HCT116 (cell line): ENCODE data around the gene PIGO. TPM values are rescaled to one million over a fixed set of nuclear protein-coding genes. Genes with fewer than 3 reads are reported as not detected.

Experiments
- ATAC-seq: fragments of 200-7000 bp; cut with Tn5 transposase; 2 replicates; pipeline ENCODE4 v1.9.1; 2020; ENCODE audit warnings: mild to moderate bottlenecking, moderate library complexity
- BruUV-seq: library from RNA; stranded (reverse); fragments of 400-500 nt; replicated peaks from 2 replicates; lab custom pipeline; 2021; lab: Mats Ljungman, UMichigan
- CTCF ChIA-PET: fragments of 300-600 bp; sonication (Branson Sonifier 250); formaldehyde crosslinking; loops from one replicate; lab custom pipeline; 2021; ENCODE audit warnings: antibody characterized with exemption; lab: Charles Lee
- POLR2A ChIA-PET: fragments of 300-600, 350-600 bp; sonication (Branson Sonifier 250); formaldehyde crosslinking; loops from one replicate; lab custom pipeline; 2021; ENCODE audit warnings: antibody characterized with exemption; lab: Charles Lee
- RAD21 ChIA-PET, 2 experiments: fragments of 300-600 bp; sonication (Branson Sonifier 250); formaldehyde crosslinking; loops; one replicate each; lab custom pipeline; 2023; ENCODE audit warnings: low total read pairs in 2 of 2; ENCODE audit not compliant: uncharacterized antibody in 2 of 2, unreplicated experiment in 2 of 2, low non-redundant PET in 1 of 2; lab: Charles Lee
- DNase-seq: peaks from one replicate; pipeline ENCODE4 v3.0.0-alpha.2; 2010; ENCODE audit warnings: low read depth, low spot score
- H2AFZ ChIP-seq: fragments of 200-600 bp; shearing (Covaris generic), sonication (generic); 2 replicates; pipeline ENCODE4 v1.6.1; 2017; ENCODE audit warnings: low read depth, mixed run types, mixed read lengths, antibody characterized with exemption, low read length; ENCODE audit not compliant: poor library complexity, severe bottlenecking
- H3K27ac ChIP-seq: 2 replicates; pipeline ENCODE4 v1.5.1; 2012; ENCODE audit warnings: low read depth, low read length
- H3K27me3 ChIP-seq: fragments of 200-600 bp; sonication (generic); 2 replicates; pipeline ENCODE4 v1.6.1; 2016; ENCODE audit warnings: mixed run types, low read length, mixed read lengths; ENCODE audit not compliant: insufficient read depth
- H3K36me3 ChIP-seq, 2 experiments: fragments of 200-500 bp in 1 of 2; fragments of 200-600 bp in 1 of 2; sonication (Bioruptor generic) in 1 of 2; sonication (generic) in 1 of 2; 2 replicates each; pipeline versions ENCODE4 v1.5.1 to v1.6.1; 2014 to 2016; ENCODE audit warnings: low read length in 2 of 2, inconsistent platforms in 1 of 2, mixed read lengths in 1 of 2, mixed run types in 1 of 2; ENCODE audit not compliant: insufficient read depth in 2 of 2, control insufficient read depth in 1 of 2
- H3K4me1 ChIP-seq, 2 experiments: fragments of 200-600 bp in 1 of 2; sonication (generic) in 1 of 2; 2 replicates each; pipeline versions ENCODE4 v1.5.1 to v1.6.1; 2012 to 2017; ENCODE audit warnings: low read length in 2 of 2, inconsistent platforms in 1 of 2, mild to moderate bottlenecking in 1 of 2, mixed read lengths in 1 of 2, mixed run types in 1 of 2, moderate library complexity in 1 of 2; ENCODE audit not compliant: insufficient read depth in 2 of 2, control insufficient read depth in 1 of 2
- H3K4me2 ChIP-seq: fragments of 200-600 bp; sonication (generic); 2 replicates; pipeline ENCODE4 v1.6.1; 2017; ENCODE audit warnings: mixed run types, low read length, mixed read lengths
- H3K4me3 ChIP-seq, 2 experiments: fragments of 200-600 bp in 1 of 2; sonication (generic) in 1 of 2; replicated peaks in 1 of 2; 2 replicates each; pipeline ENCODE4 v1.5.1; 2011 to 2016; ENCODE audit warnings: low read length in 2 of 2, control low read depth in 1 of 2, low read depth in 1 of 2, mild to moderate bottlenecking in 1 of 2, mixed read lengths in 1 of 2, mixed run types in 1 of 2
- H3K79me2 ChIP-seq: fragments of 200-600 bp; sonication (generic); 2 replicates; pipeline ENCODE4 v1.6.1; 2017; ENCODE audit warnings: mild to moderate bottlenecking, mixed run types, low read length, moderate library complexity, mixed read lengths; ENCODE audit not compliant: insufficient read depth
- H3K9ac ChIP-seq: fragments of 200-600 bp; sonication (generic); 2 replicates; pipeline ENCODE4 v1.6.1; 2016; ENCODE audit warnings: low read length, mixed read lengths
- H3K9me2 ChIP-seq: fragments of 200-600 bp; sonication (generic), shearing (Covaris generic); 2 replicates; pipeline ENCODE4 v1.6.1; 2017; ENCODE audit warnings: mixed run types, mild to moderate bottlenecking, moderate library complexity; ENCODE audit not compliant: insufficient read depth
- H3K9me3 ChIP-seq, 2 experiments: fragments of 200-500 bp in 1 of 2; fragments of 200-600 bp in 1 of 2; sonication (Bioruptor generic) in 1 of 2; sonication (generic) in 1 of 2; 2 replicates each; pipeline ENCODE4 v1.6.1; 2014 to 2017; ENCODE audit warnings: low read length in 2 of 2, mixed read lengths in 2 of 2, inconsistent platforms in 1 of 2, low read depth in 1 of 2, mild to moderate bottlenecking in 1 of 2, mixed run types in 1 of 2, moderate library complexity in 1 of 2; ENCODE audit not compliant: control insufficient read depth in 1 of 2, insufficient read depth in 1 of 2
- H4K20me1 ChIP-seq: fragments of 200-600 bp; sonication (generic), shearing (Covaris generic); 2 replicates; pipeline ENCODE4 v1.6.1; 2017; ENCODE audit warnings: mixed run types, mild to moderate bottlenecking, moderate library complexity; ENCODE audit not compliant: insufficient read depth
- CBX3 ChIP-seq: IDR thresholded peaks from 2 replicates; pipeline ENCODE4 v1.6.1; 2012; ENCODE audit warnings: low read depth
- CEBPB ChIP-seq: IDR thresholded peaks from 2 replicates; pipeline ENCODE4 v1.6.1; 2012; ENCODE audit warnings: low read depth
- EZH2 ChIP-seq: fragments of 200-600 bp; sonication (generic); IDR thresholded peaks from 2 replicates; pipeline ENCODE4 v1.6.1; 2017; ENCODE audit warnings: antibody characterized with exemption, mixed run types
- EZH2phosphoT487 ChIP-seq: fragments of 200-600 bp; IDR thresholded peaks from 2 replicates; pipeline ENCODE4 v1.6.1; 2018; ENCODE audit warnings: antibody characterized with exemption, borderline replicate concordance
- FOSL1 ChIP-seq: IDR thresholded peaks from 2 replicates; pipeline ENCODE4 v1.6.1; 2012; ENCODE audit warnings: low read depth
- JUND ChIP-seq: IDR thresholded peaks from 2 replicates; pipeline ENCODE4 v1.6.1; 2012
- MAX ChIP-seq: IDR thresholded peaks from 2 replicates; pipeline ENCODE4 v1.6.1; 2012
- POLR2AphosphoS5 ChIP-seq: IDR thresholded peaks from 2 replicates; pipeline ENCODE4 v1.6.1; 2011; ENCODE audit warnings: mild to moderate bottlenecking, low read depth, low read length, moderate library complexity
- TCF7L2 ChIP-seq: IDR thresholded peaks from 2 replicates; pipeline ENCODE4 v1.7.0; 2011; ENCODE audit warnings: borderline replicate concordance, inconsistent platforms; ENCODE audit not compliant: insufficient read depth, insufficient read length; ENCODE audit errors: extremely low read depth
- YY1 ChIP-seq: IDR thresholded peaks from 2 replicates; pipeline ENCODE4 v1.6.1; 2011; ENCODE audit warnings: low read length, low read depth, moderate library complexity, mild to moderate bottlenecking; ENCODE audit not compliant: insufficient replicate concordance; ENCODE audit errors: extremely low read depth
- ZBTB33 ChIP-seq: IDR thresholded peaks from 2 replicates; pipeline ENCODE4 v1.6.1; 2011; ENCODE audit warnings: mild to moderate bottlenecking, low read length, moderate library complexity; ENCODE audit not compliant: insufficient replicate concordance; ENCODE audit errors: extremely low read depth
- intact Hi-C: fragments of 100-400 bp; cut with micrococcal nuclease; formaldehyde crosslinking; loops from 2 replicates; pipeline ENCODE4 v1.10.0; 2022
- total RNA-seq: library from RNA; stranded (reverse); gene quantifications from one replicate; pipeline ENCODE4 v1.2.1, GENCODE V29; 2021; ENCODE audit not compliant: unreplicated experiment

The PIGO gene
- total RNA-seq, 1 experiment from 2014 or later, result 24.0 TPM

- no peak overlapping the region for H3K4me3 ChIP-seq
- no peak for TF ChIP-seq TCF7L2
- ChIA-PET POLR2A (no interaction called here), CTCF (no interaction called here), RAD21 (no interaction called here)
- no peak overlapping the region for H3K27ac ChIP-seq
- BruUV-seq, result no TSS peak
- no peak overlapping the region for H3K4me2 ChIP-seq
- H4K20me1 ChIP-seq, result no peaks in the 10 kb centered on the region; the same call in 1 of the 2 replicates
- peaks cover 62 to 65% of the 10 kb centered on the region in 2 experiments for H3K36me3 ChIP-seq
- ATAC-seq (no peak), DNase-seq (no peak)
- H3K9ac ChIP-seq, result no peak overlapping the region
- H3K27me3 ChIP-seq, result no peaks in the 10 kb centered on the region
- H3K9me3 ChIP-seq, result no peaks in the 10 kb centered on the region
- peaks cover 32% of the 10 kb centered on the region for H3K79me2 ChIP-seq
- no peaks in the 10 kb centered on the region for H3K9me2 ChIP-seq
- intact Hi-C loops, result no loop called here
- H2AFZ ChIP-seq, result no peak overlapping the region
- H3K4me1 ChIP-seq, result no peaks in the 10 kb centered on the region
Measured at GRCh38 chr9:35057271-35057620, 39.1 kb downstream of the PIGO start.

GRCh38 chr9:35056571-35057270, 39.7 kb downstream of the PIGO start:
- no peak overlapping the region for H3K27ac ChIP-seq
- no peak for TF ChIP-seq CBX3
- TF ChIP-seq FOSL1, result no peak
- no peak for TF ChIP-seq EZH2
- no peak for TF ChIP-seq TCF7L2
- no peak for TF ChIP-seq JUND
- TF ChIP-seq YY1, result no peak
- no peak for TF ChIP-seq CEBPB
- no peak for TF ChIP-seq EZH2phosphoT487
- no peak for TF ChIP-seq MAX
- TF ChIP-seq POLR2AphosphoS5, result no peak
- no peak for TF ChIP-seq ZBTB33
- TF ChIP-seq, all 23 proteins: peak for 0
- Histone ChIP-seq H2AFZ (no peak overlapping the region), H3K9me3 (no peaks in the 10 kb centered on the region), H3K9me2 (no peaks in the 10 kb centered on the region), H3K4me1 (no peaks in the 10 kb centered on the region), H3K79me2 (peaks cover 27% of the 10 kb centered on the region), H3K9ac (no peak overlapping the region), H3K4me2 (no peak overlapping the region), H3K27me3 (no peaks in the 10 kb centered on the region), H3K4me3 (no peak overlapping the region), H4K20me1 (no peaks in the 10 kb centered on the region; the same call in 1 of the 2 replicates), H3K36me3 (peaks cover 57 to 60% of the 10 kb centered on the region in 2 experiments)
- ATAC-seq (0 out of 2 replicates have a peak, but pooled peaks have one; percentile 23), DNase-seq (no peak)
- TSS peak; percentile 5 for BruUV-seq
- intact Hi-C loops, result no loop called here
- ChIA-PET CTCF (no interaction called here), RAD21 (no interaction called here), POLR2A (no interaction called here)
